Measurements from ENCODE around the gene CENPS.

- TF ChIP-seq CTCF (IDR thresholded peaks at IDR 0.05) (no peak), EZH2 (IDR thresholded peaks at IDR 0.05; ENCODE audit: borderline replicate concordance, insufficient read depth, low read depth, low read length, poor library complexity, severe bottlenecking) (no peak)
Observed at GRCh38 chr1:10383630-10384029, 46.6 kb upstream of the CENPS start.

All from B cell (primary cell).